LHCN-M2 (cell line): ENCODE measurements around the gene NEUROD2. TPM values are rescaled to one million over a fixed set of nuclear protein-coding genes. Genes with fewer than 3 reads are reported as not detected.

Experiments
- DNase-seq: peaks from one replicate; pipeline ENCODE4 v3.0.0-alpha.2; 2012; ENCODE audit warnings: low read depth
- polyA plus RNA-seq: library from polyadenylated mRNA; unstranded; fragments of >200 nt; gene quantifications from one replicate; pipeline ENCODE4 v1.2.1, GENCODE V29; 2012; ENCODE audit warnings: missing spikeins
- total RNA-seq: library from RNA; depleted of rRNA; stranded (reverse); fragments of >200 nt; gene quantifications from 2 replicates; pipeline ENCODE4 v1.2.3, GENCODE V29; 2014; rRNA removed

NEUROD2 gene
- total RNA-seq = not detected in 2 replicates
- not detected for polyA plus RNA-seq

DNA sequence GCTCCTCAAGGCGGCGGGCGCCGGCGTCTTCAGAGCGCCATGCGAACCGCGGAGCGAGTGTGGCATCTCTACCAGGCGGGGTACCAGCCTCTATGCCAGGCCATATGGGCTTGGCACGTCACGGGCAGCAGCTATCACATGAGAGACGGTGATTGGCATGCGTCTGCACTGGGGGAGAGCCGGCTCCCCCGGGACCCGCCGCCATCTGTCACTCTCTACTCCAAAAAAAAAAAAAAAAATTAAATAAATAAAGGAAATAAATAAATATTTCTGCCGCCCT lies at the start of gene NEUROD2:
Gene NEUROD2 (minus strand): TSS at position 70 of the 280 bp plus-strand sequence. CDS start 1,321 bp downstream, outside the sequence.
- DNase-seq = no peak

DNA sequence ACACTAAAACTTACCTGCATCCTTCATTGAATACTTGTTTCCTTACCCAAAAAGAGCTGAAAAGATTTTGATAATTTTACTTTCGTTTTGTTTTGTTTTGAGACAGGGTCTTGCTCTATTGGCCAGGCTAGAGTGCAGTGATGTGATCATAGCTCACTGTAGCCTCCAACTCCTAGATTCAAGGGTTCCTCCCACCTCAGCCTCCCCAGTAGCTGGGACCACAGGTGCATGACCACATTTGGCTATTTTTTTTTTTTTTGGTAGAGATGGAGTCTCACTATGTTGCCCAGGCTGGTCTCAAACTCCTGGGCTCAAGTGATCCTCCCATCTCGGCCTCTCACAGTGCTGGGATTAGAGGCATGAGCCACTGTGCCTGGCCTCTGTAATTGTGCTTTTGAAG lies 47.4 kb upstream of the NEUROD2 start:
- DNase-seq = no peak

DNA sequence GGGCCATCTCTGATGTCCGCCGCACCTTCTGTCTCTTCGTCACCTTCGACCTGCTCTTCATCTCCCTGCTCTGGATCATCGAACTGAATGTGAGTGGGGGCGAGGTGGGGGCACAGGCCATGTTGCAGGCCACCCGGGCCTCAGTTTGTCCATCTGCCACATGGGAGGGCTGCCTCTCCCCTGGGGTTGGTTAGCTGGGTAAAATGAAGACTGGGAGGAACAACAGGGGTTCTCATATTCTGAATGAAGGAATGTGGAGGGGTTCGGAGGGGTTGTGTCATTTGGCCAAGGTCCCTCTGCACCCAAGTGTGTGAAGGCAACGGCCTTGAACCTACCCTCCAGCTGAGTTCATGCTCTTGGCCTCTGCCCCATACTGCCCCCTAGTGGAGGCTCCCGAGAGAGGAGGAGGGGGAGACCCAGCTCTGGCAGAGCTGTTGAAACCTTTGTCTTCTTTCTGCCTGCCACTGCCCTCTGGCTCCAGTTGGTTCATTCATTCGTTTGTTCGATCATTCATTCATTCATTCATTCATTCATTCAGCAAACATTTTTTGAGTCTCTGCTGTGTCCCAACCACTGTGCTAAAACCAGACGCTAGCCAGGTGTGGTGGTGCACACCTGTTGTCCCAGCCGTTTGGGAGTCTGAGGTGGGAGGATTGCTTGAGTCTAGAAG lies 46.1 kb upstream of the NEUROD2 start:
- DNase-seq = peak; percentile 53

DNA sequence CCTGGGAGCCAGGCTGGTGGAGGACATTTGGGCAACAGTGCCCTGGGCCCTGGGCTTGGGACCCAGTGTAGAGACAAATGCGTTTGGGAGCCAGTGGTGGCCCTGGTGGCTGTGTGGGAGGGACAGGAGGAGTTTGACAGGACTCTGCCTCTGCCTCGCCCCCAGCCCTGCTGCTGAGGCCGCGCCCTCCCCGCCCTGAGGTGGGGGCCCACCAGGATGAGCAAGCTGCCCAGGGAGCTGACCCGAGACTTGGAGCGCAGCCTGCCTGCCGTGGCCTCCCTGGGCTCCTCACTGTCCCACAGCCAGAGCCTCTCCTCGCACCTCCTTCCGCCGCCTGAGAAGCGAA lies 45.6 kb upstream of the NEUROD2 start:
- DNase-seq = no peak

DNA sequence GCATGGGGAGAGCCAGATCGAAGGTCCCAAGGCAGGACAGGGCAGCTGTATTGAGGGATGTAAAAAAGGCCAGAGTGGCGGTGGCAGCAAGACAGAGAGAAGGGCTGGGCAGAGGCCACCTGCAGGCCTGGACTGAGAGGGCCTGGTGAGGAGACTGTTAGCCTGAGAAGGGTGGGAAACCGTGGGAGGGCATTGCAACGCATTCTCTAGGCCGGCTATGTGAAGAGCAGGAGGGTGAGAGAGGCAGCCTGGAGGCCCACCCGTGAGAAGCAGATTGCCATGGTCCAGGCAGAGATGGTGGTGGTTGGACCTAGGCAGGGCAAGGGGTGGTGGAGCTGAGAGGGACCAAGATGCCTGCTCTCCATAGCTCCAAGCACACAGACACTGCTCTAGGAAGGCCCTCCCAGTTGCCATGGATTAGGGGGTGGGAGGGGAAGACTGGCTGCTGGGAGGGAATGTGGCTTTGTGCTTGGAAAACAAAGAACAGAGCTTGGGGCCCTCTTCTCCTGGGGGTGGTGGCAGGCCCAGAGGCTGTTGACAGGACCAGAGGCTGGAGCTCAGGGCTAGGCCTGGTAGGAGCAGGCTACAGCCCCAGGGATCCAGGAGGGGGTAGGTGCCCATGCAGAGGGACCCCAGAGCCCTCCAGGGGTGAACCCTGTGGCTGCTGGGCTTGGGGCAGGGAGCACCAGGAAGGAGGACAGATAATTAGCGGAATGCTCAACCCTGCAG lies 45.0 kb upstream of the NEUROD2 start:
- no peak for DNase-seq

DNA sequence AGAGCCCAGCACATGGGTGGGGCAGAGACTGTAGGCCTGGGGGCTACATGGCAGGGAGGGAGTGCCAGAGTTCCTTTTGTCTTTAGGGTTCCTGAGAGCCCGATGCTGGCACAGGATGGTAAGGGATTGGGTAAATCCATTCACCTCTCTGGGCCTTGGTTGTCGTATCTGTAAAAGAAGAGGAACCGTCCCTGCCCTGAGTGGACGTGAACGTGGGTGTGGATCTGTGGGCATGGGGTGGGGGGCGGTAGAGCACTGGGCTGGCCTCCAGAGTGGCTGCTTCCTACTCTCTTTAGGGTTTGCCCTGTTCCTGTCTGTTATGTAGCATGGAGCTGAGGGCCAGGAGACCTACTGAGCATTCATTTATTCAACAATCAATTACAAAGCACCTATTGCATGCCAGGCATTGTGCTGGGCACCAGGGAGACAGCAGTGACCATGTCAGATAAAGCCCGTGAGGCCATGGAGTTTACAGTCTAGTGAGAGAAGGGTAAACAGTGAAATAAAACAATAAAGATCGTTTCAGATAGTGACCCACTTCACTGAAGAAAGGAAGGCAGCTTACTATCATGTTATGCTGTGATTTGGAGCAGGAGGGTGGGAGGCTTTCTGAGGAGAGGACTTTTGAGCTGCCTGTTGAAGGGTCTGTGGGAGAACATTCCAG lies 44.3 kb upstream of the NEUROD2 start:
- DNase-seq = no peak

DNA sequence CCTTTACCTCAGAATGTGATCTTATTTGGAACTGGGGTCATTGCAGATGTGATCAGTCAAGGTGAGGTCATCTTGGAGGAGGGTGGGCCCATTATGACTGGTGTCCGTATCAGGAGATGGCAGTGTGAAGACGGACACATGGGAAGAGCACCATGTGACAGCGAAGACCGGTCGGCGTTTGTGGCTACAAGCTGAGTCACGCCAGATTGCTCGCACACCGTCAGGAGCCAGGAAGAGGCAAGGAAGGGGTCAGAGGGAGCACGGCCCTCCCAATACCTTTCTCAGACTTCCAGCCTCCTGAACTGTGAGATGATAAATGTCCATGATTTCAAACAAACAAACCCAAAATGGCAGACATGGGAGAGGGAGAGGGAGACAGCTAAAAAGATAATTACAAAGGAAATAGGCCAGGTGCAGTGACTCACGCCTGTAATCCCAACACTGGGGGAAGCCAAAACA lies 42.4 kb upstream of the NEUROD2 start:
- no peak for DNase-seq

DNA sequence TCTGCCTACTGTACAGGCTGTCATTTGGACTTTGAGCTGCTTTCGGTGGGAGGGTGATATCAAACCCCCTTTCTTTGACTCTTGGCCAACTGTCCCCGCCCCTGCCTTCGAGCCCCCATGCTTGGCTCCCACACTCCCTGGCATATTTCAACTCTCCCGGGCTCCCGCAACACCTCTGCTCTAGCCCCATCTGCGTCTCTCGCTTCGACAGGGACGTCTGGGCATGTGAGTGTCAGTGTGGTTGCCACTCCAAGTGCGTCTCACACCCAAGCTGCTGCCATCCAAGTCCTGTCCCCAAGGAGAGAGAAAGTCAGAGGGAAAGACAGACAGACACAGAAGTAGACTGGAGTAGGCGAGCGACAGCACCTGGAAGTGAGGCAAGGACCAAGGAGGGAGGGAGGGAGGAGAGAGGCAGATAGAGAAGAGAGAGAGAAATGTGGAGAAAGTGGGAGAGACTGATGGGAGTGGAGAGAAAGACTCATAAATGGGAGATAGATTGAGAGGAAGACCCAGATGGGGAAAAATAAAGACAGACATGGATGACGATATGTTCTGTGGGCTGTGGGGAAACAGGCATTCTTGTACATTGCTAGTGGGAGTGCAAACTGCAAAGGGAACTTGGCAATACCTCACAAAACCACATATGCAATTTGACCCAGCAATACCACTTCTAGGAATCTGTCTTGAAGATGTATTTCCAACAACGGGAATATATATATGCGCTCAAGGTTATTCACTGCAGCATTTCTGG lies 41.1 kb upstream of the NEUROD2 start:
- DNase-seq = no peak

DNA sequence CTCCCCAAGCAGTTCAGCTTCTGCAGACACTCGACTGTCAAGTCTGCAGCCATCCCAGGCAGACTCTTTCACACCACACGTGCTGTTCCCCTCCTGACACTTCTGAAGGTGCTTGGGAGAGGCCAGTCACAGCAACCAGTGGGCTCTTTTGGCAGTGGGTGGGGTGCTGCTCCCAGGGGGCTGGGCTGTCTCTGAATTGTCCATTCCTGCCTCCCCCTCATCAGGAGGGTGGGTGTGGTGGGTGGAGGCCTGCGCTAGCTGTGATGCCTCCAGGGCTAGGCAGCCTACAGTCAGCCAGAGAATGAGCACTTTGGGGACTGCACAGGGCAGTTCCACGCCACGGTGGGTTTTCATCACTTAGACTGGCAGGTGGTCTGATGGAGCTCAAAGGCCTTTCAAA lies 39.5 kb upstream of the NEUROD2 start:
- DNase-seq = no peak

DNA sequence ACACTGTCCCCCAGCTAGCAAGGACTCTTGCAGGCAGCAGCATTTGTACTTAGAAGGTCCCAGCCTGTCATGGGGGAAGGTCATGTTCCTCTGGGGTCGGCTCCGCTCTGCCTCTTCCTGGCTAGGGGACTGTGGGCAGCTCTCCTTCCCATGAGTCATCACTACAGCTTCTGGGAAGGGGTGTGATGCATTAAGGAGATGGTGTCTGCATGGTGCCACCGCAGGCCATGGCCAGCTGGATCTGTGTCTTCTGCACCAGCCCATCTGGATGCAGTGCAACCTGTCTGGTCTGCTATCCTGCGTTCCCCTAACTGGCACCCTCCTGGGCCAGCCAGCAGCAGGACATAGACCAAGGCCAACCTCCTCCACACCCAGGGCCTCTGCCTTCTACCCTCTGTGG lies 35.6 kb upstream of the NEUROD2 start:
- peak; percentile 69 for DNase-seq

DNA sequence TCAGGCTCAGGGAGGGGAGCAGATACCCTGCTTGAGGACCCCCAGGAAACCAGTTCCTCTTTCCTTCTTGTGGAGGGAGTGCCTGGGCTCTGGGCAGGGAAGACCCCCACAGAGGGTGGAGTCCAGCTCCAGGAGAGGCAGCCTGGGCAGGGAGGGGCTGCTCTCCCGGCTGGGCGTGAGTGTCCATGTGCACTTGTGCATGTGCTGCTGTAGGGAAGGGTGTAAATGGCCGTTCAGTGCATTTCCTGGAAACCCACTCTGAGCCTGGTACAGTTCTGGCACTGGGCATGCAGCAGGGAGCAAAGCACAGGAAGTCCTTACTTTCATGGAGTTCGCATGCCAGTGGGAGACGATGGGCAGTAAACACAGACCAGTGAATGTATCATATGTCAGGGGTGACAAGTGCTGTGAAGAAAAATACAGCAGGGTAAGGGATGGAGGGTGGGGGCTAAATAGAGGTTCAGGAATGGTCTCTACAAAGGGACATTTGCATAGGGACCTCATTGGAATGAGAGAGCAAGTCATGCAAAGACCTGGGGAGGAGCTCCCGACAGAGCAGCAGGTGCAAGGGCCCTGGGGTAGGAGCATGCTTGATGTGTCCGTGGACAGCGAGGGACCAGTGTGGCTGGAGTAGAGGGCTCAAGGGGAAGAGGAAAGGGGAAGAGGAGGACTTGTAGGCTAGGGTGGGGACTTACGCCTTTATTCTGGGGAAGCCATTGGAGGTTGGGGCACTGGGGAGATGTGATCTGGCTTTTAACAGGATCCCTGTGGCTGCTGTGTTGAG lies 34.8 kb upstream of the NEUROD2 start:
- DNase-seq = no peak

DNA sequence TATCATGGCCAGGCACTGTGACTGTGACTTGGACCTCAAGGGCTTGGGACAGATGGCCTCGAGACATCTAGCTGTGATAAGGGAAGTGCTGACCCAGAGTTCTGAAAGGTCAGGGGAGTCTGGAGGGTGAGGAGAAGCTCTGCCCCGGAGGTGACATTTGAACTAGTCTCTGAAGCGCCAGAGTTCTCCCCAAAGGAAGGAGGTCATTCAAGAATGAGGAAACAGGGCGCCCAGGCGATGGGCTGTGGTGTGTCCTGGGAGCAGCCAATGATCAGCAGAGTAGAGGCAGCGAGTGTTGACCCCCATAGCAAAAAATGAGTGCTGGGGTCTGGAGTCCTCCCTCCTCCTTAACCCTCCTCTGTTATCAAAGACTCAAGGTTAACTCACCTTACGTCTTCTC lies 34.2 kb upstream of the NEUROD2 start:
- DNase-seq = no peak

DNA sequence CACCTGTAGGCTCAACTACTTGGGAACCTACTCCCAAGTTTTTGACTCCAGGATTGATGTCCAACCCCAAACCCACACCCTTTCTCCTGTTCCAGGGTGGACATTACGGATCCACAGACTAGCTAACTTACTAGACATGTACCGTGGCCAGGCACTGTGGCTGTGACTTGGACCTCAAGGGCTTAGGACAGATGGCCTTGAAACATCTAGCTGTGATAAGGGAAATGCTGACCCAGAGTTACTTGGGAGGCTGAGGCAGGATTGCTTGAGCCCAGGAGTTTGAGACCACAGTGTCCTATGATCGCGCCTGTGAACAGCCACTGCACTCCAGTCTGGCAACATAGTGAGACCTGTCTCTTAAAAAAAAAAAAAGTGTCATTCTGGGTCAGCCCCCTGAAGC lies 33.4 kb upstream of the NEUROD2 start:
- DNase-seq = no peak

DNA sequence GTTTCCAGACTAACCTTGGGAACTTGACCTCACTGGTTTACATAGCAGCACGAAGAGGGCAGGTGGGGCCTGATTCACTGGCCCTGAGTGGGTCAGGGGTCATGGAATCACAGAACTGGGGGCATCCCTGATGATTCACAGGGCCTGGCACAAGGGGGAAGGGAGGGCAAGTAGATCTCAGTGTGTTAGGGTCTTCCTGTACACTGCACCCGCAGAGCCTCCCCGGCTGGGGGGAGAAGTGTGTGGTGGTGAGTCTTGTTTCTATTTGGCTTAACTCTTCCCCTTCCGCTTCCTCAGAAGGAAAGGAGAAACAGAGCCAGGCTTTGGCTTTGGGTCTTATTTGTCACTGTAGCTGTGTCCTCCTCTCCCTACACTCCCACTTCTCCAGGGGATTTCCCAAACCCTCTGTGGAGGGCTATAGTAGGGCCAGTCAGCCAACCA lies 32.9 kb upstream of the NEUROD2 start:
- DNase-seq = no peak

DNA sequence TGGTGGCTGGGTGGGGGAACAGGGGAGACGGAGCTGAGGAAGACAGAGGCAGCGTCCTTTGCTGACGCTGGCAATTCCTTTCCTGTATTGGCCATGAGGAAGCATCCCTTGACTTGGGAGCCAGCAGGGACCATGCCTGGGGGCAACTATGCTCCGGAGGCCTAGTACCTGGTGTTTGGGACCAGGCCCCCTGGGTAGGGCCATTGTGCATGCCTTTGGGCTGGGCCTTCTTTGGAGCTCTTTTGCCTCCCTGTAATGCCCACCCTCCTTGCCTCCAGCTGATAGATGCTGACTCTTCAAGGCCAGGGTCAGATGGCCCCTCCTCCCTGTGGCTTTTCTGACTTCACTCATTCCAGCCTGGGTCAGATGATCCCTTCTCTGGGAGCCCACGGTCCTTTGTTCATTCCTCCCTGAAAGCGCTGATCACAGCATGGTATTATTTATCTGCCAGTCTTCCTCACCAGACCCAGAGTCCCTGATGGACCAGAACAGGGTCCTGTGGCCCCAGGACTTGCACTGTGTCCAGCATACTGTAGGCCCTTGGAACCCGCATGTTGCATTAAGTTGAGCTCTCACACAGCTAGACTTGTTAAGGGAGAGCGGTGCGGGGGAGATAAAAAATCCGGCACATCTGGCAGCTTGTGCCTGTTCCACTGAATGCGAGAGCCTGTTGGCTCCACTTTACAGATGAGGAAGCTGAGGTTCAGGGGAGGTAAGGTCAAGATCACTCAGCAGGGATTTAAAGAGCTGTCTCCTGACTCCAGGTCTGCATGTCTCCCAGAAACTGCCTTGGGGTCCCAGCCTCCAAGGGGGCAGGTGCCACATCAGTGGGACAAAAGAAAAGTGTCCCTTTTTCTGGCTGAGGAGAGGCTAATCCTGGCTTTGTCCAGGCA lies 32.1 kb upstream of the NEUROD2 start:
- no peak for DNase-seq

DNA sequence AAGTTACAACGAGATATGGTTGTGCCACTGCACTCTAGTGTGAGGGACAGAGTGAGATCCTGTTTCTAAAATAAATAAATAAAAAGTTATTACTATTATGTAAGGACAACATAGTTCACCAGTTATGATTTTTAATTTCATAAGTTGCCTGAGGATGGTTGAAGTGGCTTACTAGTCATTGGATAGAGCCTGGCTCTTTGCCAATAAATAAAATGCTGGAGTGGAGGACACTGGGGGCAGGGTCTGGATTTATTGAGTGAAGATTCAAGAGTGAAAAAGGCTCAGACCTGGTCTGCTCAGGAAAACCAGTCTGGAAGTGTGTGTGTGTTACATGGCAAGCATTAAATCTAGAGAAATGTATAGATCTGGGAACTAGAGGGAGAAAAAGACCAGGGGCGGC lies 31.3 kb upstream of the NEUROD2 start:
- DNase-seq = no peak

DNA sequence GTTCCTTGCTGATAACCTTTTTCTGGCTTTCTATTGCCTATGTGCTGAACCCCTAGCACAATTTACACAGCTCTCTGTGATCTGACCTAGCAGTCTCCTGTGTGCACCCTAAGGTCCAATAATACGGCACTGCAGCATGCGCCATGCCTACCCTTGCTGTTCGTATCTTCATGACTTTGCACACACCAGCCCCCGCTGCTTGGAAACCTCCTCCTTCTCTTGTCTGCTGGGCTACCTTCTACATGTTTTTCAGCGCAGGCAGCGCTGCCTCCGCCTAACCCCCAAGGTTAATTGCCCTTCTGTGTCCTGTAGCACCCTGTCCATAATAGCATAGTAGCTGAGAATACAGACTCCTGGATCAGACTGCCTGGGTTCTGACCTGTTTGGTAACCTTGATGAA lies 30.6 kb upstream of the NEUROD2 start:
- DNase-seq = no peak

DNA sequence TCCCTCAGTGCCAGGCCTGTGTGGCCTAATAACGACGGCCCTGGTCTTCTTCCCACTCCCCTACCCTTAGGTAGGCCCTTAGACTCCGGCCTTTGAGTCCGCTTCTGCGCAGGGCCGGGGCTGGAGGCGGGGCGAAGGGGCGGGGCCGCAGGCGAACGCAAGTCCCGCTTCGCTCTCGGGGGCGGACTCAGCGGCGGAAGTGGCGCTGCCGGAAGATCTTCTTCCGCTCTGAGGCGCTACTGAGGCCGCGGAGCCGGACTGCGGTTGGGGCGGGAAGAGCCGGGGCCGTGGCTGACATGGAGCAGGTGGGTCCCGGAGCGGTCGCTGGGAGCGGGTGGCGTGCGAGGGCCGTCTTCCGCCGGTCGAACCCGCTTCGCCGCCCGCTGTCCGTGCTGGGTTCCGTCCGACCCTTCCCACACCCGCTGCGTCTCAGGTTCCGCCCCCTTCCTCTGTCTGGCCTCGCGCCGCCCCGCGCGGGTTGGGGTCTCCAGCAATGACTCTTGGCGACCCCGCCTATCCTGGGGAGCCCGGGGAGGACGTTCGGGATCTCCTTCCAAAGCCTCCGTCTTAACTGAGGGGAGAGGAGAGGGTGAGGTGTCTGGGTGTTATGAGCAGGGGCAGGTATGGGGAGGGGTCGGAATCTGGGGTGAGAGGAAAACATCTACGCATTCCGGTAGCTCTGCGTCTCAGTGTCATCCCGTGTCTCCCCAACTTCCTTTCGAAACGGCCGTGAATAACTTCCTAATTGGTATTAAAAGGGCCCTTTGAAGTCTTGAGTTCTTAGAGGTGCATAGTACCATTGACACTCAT lies 29.4 kb upstream of the NEUROD2 start, which contains the start of gene STARD3:
Gene STARD3 (plus strand): TSS at position 218 of the 810 bp plus-strand sequence. CDS start 16,388 bp downstream, outside the sequence.
- peak; percentile 77 for DNase-seq

DNA sequence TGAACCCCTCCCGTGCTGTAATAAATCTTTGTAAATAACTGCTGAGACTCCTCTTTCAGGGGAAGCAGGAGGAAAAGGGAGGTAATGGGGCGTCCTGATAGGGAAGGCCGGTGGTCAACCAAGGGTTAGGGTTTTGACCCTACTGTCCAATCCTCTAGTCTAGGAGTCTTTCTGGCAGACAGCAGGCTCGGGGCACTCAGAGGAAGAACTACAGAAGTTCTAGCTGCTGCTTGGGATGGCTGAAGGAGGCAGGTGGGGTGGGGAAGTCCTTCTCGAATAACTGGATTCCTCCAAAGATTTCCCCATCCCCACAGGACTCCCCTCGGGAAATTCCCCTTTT lies 28.8 kb upstream of the NEUROD2 start:
- DNase-seq = no peak
